ENCODE measurements around the gene HNF4A. TPM values are rescaled to one million over a fixed set of nuclear protein-coding genes. Genes with fewer than 3 reads are reported as not detected.

The HNF4A gene
- total and polyA plus RNA-seq, 2 of the 4 experiments (the other 2 are of a cell fraction) = not detected

DNA sequence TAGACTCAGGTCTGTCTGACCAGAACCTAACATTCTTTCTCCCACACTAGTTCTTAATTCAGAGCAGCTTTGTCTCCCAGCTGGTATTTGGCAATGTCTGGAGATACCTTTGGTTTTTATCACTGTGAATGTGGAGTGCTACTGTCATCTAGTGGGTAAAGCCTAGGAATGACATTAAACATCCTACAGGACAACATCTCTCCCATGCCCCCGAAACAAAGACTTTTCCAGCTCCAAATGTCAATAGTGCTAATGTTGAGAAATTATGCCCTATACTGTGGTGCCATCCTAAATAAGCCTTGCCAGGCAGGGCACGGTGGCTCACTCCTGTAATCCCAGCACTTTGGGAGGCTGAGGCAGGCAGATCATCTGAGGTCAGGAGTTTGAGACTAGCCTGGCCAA is 116.0 kb downstream of the HNF4A start:
- intact Hi-C loops (cut with micrococcal nuclease) = loop anchor here (1.0 kb wide), 2 partner anchors 83 to 254 kb away; no protein-coding TSS in a partner anchor
- CTCF ChIA-PET = interaction anchor here (0.6 to 1.1 kb wide), 6 partner anchors 10 to 161 kb away, joined by 3 to 4 read pairs (median 3); no protein-coding TSS in a partner anchor
- Histone ChIP-seq H2AFZ (replicated peaks; ENCODE audit: low read length, poor library complexity) (no peak overlapping the region), H3K23ac (ENCODE audit: low read depth, low read length) (no peak overlapping the region), H3K18ac (ENCODE audit: low read depth, low read length) (no peak overlapping the region), H2BK5ac (ENCODE audit: low read depth, low read length, poor library complexity, severe bottlenecking) (no peak overlapping the region), H3K56ac (ENCODE audit: extremely low read depth, insufficient read depth, low read length) (no peak overlapping the region), H2BK120ac (ENCODE audit: low read depth, low read length) (no peak overlapping the region), H3K9me1 (ENCODE audit: insufficient read depth, low read length) (peaks cover 6% of the 10 kb centered on the region; the same call in 1 of the 2 replicates), H3K4me3 (ENCODE audit: insufficient read depth, low read depth, low read length) (no peak overlapping the region), H3K4ac (ENCODE audit: low read depth, low read length) (no peak overlapping the region), H4K20me1 (ENCODE audit: insufficient read depth, low read length) (no peaks in the 10 kb centered on the region), H3K27me3 (ENCODE audit: control insufficient read depth, insufficient read depth, low read length) (peaks cover 16% of the 10 kb centered on the region), H3K4me2 (ENCODE audit: low read depth, low read length) (no peak overlapping the region), H4K5ac (ENCODE audit: low read depth, low read length) (no peak overlapping the region), H3K14ac (replicated peaks; ENCODE audit: low read depth, low read length) (no peak overlapping the region), H2AK5ac (ENCODE audit: low read depth, low read length) (no peak overlapping the region), H3K36me3 (ENCODE audit: control insufficient read depth, insufficient read depth, low read length) (no peaks in the 10 kb centered on the region), H2AK9ac (replicated peaks; ENCODE audit: low read depth, low read length, poor library complexity) (no peak overlapping the region), H3K79me1 (ENCODE audit: low read depth in 1 of 2, low read length in 2 of 2) (peaks cover 6 to 14% of the 10 kb centered on the region in 2 experiments), H2BK20ac (ENCODE audit: low read depth, low read length) (no peak overlapping the region), H3K27ac (ENCODE audit: insufficient read depth, low read length) (no peak overlapping the region), H4K8ac (ENCODE audit: low read depth in 2 of 2, low read length in 2 of 2) (no peak overlapping the region), H4K91ac (ENCODE audit: insufficient read depth, low read depth, low read length) (no peak overlapping the region), H3K4me1 (ENCODE audit: control insufficient read depth, insufficient read depth, low read length) (0 out of 2 replicates have a peak, but pooled peaks cover 4% of the 10 kb centered on the region), H2BK15ac (ENCODE audit: low read depth, low read length) (no peak overlapping the region), H3K9ac (ENCODE audit: low read depth, low read length) (no peak overlapping the region), H3K9me3 (ENCODE audit: control insufficient read depth, insufficient read depth, low read length) (no peaks in the 10 kb centered on the region)
- dilution Hi-C loops (cut with HindIII; ENCODE audit: low sequenced_read_pairs, unreplicated experiment) = no loop called here
- WGBS, 2 experiments (ENCODE audit: extremely low coverage in 2 of 2, insufficient read length in 1 of 2) = 50% methylated on average over 1 of the region's 2 CpGs; no CpG with 5 or more reads in 1 of the 2 experiments
- DNase-seq (peak; percentile 44), ATAC-seq (ENCODE audit: low read depth) (no peak)
- no TSS peak for BruUV-seq (replicated peaks)
- no peak for TF ChIP-seq CHD1 (IDR thresholded peaks at IDR 0.05; ENCODE audit: low read depth, low read length)
- peak; percentile 46; the same call in 1 of the 2 replicates for TF ChIP-seq CEBPB (IDR thresholded peaks at IDR 0.05; ENCODE audit: low read depth, low read length)
- peak; percentile 48 for TF ChIP-seq SMC3 (IDR thresholded peaks at IDR 0.05; ENCODE audit: low read depth, low read length)
- TF ChIP-seq, protein P1, sequence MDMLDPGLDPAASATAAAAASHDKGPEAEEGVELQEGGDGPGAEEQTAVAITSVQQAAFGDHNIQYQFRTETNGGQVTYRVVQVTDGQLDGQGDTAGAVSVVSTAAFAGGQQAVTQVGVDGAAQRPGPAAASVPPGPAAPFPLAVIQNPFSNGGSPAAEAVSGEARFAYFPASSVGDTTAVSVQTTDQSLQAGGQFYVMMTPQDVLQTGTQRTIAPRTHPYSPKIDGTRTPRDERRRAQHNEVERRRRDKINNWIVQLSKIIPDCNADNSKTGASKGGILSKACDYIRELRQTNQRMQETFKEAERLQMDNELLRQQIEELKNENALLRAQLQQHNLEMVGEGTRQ (IDR thresholded peaks at IDR 0.05; ENCODE audit: low read depth, low read length) = no peak
- TF ChIP-seq MAZ (IDR thresholded peaks at IDR 0.05; ENCODE audit: borderline replicate concordance, low read depth, low read length) = no peak
- peak; percentile 57 for TF ChIP-seq CTCF (conservative IDR thresholded peaks at IDR 0.05; ENCODE audit: low read depth, low read length)
- peak; percentile 61 for TF ChIP-seq RAD21 (IDR thresholded peaks at IDR 0.05; ENCODE audit: low read length)
- in situ Hi-C loops (cut with MboI; ENCODE audit: low sequenced_read_pairs) = loop anchor here (10.0 kb wide), 2 partner anchors 143 to 257 kb away; partner anchors contain the start of gene OSER1
- POLR2A ChIA-PET (ENCODE audit: unreplicated experiment) = no interaction called here
